ENCODE measurements around the gene AFF1. TPM values are rescaled to one million over a fixed set of nuclear protein-coding genes. Genes with fewer than 3 reads are reported as not detected.

AFF1 gene
- total RNA-seq, 4 donors from 2014 or later, result 26.7 to 200 (median 92.5) TPM

GRCh38 chr4:87120010-87120409, 185.2 kb downstream of the AFF1 start:
- intact Hi-C loops (cut with DNase I; ENCODE audit: low total_unique reads), result no loop called here

GRCh38 chr4:87120411-87121162, 185.8 kb downstream of the AFF1 start:
- H3K36me3 ChIP-seq, result no peaks in the 10 kb centered on the region
- intact Hi-C loops (cut with DNase I; ENCODE audit: low total_unique reads), result no loop called here
- H3K9me3 ChIP-seq, result no peaks in the 10 kb centered on the region
- peak overlapping the region; percentile 9 to 24 for H3K4me3 ChIP-seq
- no peaks in the 10 kb centered on the region for H3K27me3 ChIP-seq
- peak; percentile 69 to 80 for DNase-seq
- peaks cover 4 to 9% of the 10 kb centered on the region in 2 donors for H3K4me1 ChIP-seq
- peak in 1 of 4 experiments; percentile 13 for TF ChIP-seq CTCF (IDR thresholded peaks at IDR 0.05)
- TF ChIP-seq POLR2A (IDR thresholded peaks at IDR 0.05), result no peak
- H3K27ac ChIP-seq, result peak overlapping the region; percentile 82 to 90

More at GRCh38 chr4:87120010-87120409, 185.2 kb downstream of the AFF1 start:
- Histone ChIP-seq H3K36me3 (no peaks in the 10 kb centered on the region), H3K9me3 (no peaks in the 10 kb centered on the region), H3K27ac (peak overlapping the region; percentile 82 to 90), H3K4me3 (peak overlapping the region; percentile 9 to 24), H3K4me1 (peaks cover 4 to 5% of the 10 kb centered on the region in 2 donors), H3K27me3 (no peaks in the 10 kb centered on the region)
- DNase-seq, result no peak
- TF ChIP-seq POLR2A (IDR thresholded peaks at IDR 0.05) (no peak), CTCF (IDR thresholded peaks at IDR 0.05) (no peak)

- peaks cover 4 to 9% of the 10 kb centered on the region in 2 donors for H3K4me1 ChIP-seq
- H3K4me3 ChIP-seq, result no peak overlapping the region
- peak overlapping the region; percentile 82 to 90 for H3K27ac ChIP-seq
- no peak for TF ChIP-seq CTCF (IDR thresholded peaks at IDR 0.05)
- no peak for TF ChIP-seq POLR2A (IDR thresholded peaks at IDR 0.05)
- intact Hi-C loops (cut with DNase I; ENCODE audit: low total_unique reads), result no loop called here
- H3K36me3 ChIP-seq, result no peaks in the 10 kb centered on the region
- no peaks in the 10 kb centered on the region for H3K27me3 ChIP-seq
- no peak for DNase-seq
- no peaks in the 10 kb centered on the region for H3K9me3 ChIP-seq
Observed at GRCh38 chr4:87121341-87122065, 186.7 kb downstream of the AFF1 start.

- no peaks in the 10 kb centered on the region for H3K36me3 ChIP-seq
- intact Hi-C loops (cut with DNase I; ENCODE audit: low total_unique reads), result no loop called here
- no peaks in the 10 kb centered on the region for H3K27me3 ChIP-seq
- no peak overlapping the region for H3K4me3 ChIP-seq
- H3K27ac ChIP-seq, result peak overlapping the region; percentile 82 to 90
- H3K4me1 ChIP-seq, result peaks cover 4 to 9% of the 10 kb centered on the region in 2 donors
- H3K9me3 ChIP-seq, result no peaks in the 10 kb centered on the region
- no peak for DNase-seq
- TF ChIP-seq POLR2A (IDR thresholded peaks at IDR 0.05) (no peak), CTCF (IDR thresholded peaks at IDR 0.05) (no peak)
Observed at GRCh38 chr4:87122252-87122651, 187.4 kb downstream of the AFF1 start.

GRCh38 chr4:87126056-87126455, 191.2 kb downstream of the AFF1 start:
- Histone ChIP-seq H3K4me3 (no peak overlapping the region), H3K9me3 (no peaks in the 10 kb centered on the region), H3K27ac (no peak overlapping the region), H3K4me1 (peaks cover 0 to 5% of the 10 kb centered on the region in 2 donors), H3K36me3 (no peaks in the 10 kb centered on the region), H3K27me3 (no peaks in the 10 kb centered on the region)
- no peak for TF ChIP-seq CTCF (IDR thresholded peaks at IDR 0.05)
- no peak for TF ChIP-seq POLR2A (IDR thresholded peaks at IDR 0.05)
- intact Hi-C loops (cut with DNase I; ENCODE audit: low total_unique reads), result no loop called here
- no peak for DNase-seq

Data from uterus (tissue), 4 donors.